Ovary (tissue), 9 donors: ENCODE results near the gene STON1. TPM values are rescaled to one million over a fixed set of nuclear protein-coding genes. Genes with fewer than 3 reads are reported as not detected.
"Not testable (repeated sequence)": the region's sequence is repeated elsewhere in the genome, so short reads cannot be mapped to it uniquely, and the experiment has no call there.

Experiments used
- DNase-seq, 5 donors: peaks; one replicate each; pipeline ENCODE4 v3.0.0-alpha.2; 2019 to 2020
- H3K27ac ChIP-seq, 2 donors: fragments of 200-600 bp; one replicate each; pipeline versions ENCODE4 v1.5.1 to v1.8.0; 2019 to 2022
- H3K27me3 ChIP-seq: fragments of 200-600 bp; one replicate; pipeline ENCODE4 v1.8.0; 2022
- H3K36me3 ChIP-seq: fragments of 200-600 bp; sonication (generic); one replicate; pipeline ENCODE4 v1.5.1; 2019
- H3K4me1 ChIP-seq: one replicate; pipeline ENCODE4 v1.8.1; 2013; ENCODE audit warnings: mild to moderate bottlenecking, moderate library complexity; ENCODE audit not compliant: insufficient read depth
- H3K4me3 ChIP-seq: fragments of 200-600 bp; sonication (generic); one replicate; pipeline ENCODE4 v1.5.1; 2017
- H3K9me3 ChIP-seq, 2 donors: fragments of 200-600 bp in 1 of 2; sonication (generic) in 1 of 2; one replicate each; pipeline versions ENCODE4 v1.5.1 to v1.8.1; 2013 to 2019; ENCODE audit warnings: mild to moderate bottlenecking in 1 of 2, moderate library complexity in 1 of 2
- CTCF ChIP-seq, 3 donors: fragments of 450-650 bp in 2 of 3; fragments of 200-600 bp in 1 of 3; IDR thresholded peaks; one replicate each; pipeline versions ENCODE4 v1.5.1 to v1.8.0; 2016 to 2022; ENCODE audit warnings: antibody characterized with exemption in 3 of 3, mild to moderate bottlenecking in 1 of 3
- EP300 ChIP-seq: sonication (generic); formaldehyde crosslinking; IDR thresholded peaks from one replicate; pipeline ENCODE4 v1.6.1; 2017; ENCODE audit warnings: antibody characterized with exemption
- POLR2A ChIP-seq: fragments of 450-650 bp; IDR thresholded peaks from one replicate; pipeline ENCODE4 v1.6.1; 2017; ENCODE audit warnings: antibody characterized with exemption, mild to moderate bottlenecking, moderate library complexity
- WGBS, 3 donors: extraction: QIAGEN DNeasy Blood & Tissue Kit in 1 of 3; methylation state at CpG; one replicate each; pipeline versions ENCODE4 v1.1.5 to v1.1.7; 2013 to 2017; 5-methylcytosine and 5-hydroxymethylcytosine counted together
- intact Hi-C, 4 donors: fragments of 100-400 bp; cut with DNase I; formaldehyde crosslinking; loops; one replicate each; pipeline versions ENCODE4 v1.11.0 to v1.15.1; 2022 to 2023
- polyA plus RNA-seq, 2 donors: library from polyadenylated mRNA; stranded (reverse); fragments of 200-250 nt in 1 of 2; fragments of 350-450 nt in 1 of 2; fragmentation: Illumina TruSeq in 1 of 2; extraction: RNeasy Lipid Tissue Mini Kit (QIAGEN cat#74804) in 1 of 2; gene quantifications; one replicate each; pipeline ENCODE4 v1.2.3, GENCODE V29; 2013 to 2014
- total RNA-seq, 7 donors: library from RNA; depleted of rRNA in 2 of 7; stranded (reverse); fragments of >200 nt in 2 of 7; fragmentation: NEBNext Ultra II Directional in 3 of 7; extraction: Animal tissue kit (Norgen Biotek cat#: 25700) in 3 of 7; gene quantifications; one replicate each; pipeline versions ENCODE4 v1.1.0 to v1.2.4, GENCODE V29; 2016 to 2023
- donor health status: DM: no; HTN: no; CAD: no; lungs with moderate emphysema.
- donor health status: DM: no; HTN: no; CAD: no.
- donor health status: Bipolar disorder and iron deficiency.
- donor health status: DM: yes; HTN: yes; CAD: no.
- donor health status: DM: no; HTN: no; CAD: no.
- donor health status: DM: yes; HTN: yes; CAD: no.

The STON1 gene
- total and polyA plus RNA-seq, 9 donors, result 17.7 to 52.5 (median 38.0) TPM

- Histone ChIP-seq H3K4me1 (no peaks in the 10 kb centered on the region), H3K4me3 (no peak overlapping the region), H3K9me3 (no peaks in the 10 kb centered on the region), H3K36me3 (no peaks in the 10 kb centered on the region), H3K27ac (no peak overlapping the region), H3K27me3 (no peaks in the 10 kb centered on the region)
- TF ChIP-seq CTCF (IDR thresholded peaks at IDR 0.05) (peak; percentile 48 to 75 (median 65)), EP300 (no peak), POLR2A (no peak)
- intact Hi-C loops, result loop anchor here in 1 of 4 donors (5.0 kb wide), 1 partner anchor 117 kb away; no protein-coding TSS in a partner anchor
- peak; percentile 20 to 58 (median 47) for DNase-seq
- WGBS, 3 donors, result 17 to 22% (median 18%) methylated on average over 5 of the region's 5 CpGs
Observed at GRCh38 chr2:48589170-48589767, 59.3 kb downstream of the STON1 start.

GRCh38 chr2:48590017-48590416 is 60.1 kb downstream of the STON1 start:
- no peaks in the 10 kb centered on the region for H3K9me3 ChIP-seq
- intact Hi-C loops, result no loop called here
- no peaks in the 10 kb centered on the region for H3K27me3 ChIP-seq
- H3K27ac ChIP-seq, result no peak overlapping the region
- H3K4me1 ChIP-seq, result no peaks in the 10 kb centered on the region
- TF ChIP-seq EP300 (no peak), POLR2A (no peak), CTCF (IDR thresholded peaks at IDR 0.05) (no peak)
- no peak for DNase-seq
- WGBS, 3 donors, result 86 to 92% (median 92%) methylated on average over 1 of the region's 1 CpG
- no peak overlapping the region for H3K4me3 ChIP-seq
- no peaks in the 10 kb centered on the region for H3K36me3 ChIP-seq

- Histone ChIP-seq H3K27me3 (no peaks in the 10 kb centered on the region), H3K9me3 (no peaks in the 10 kb centered on the region), H3K4me1 (no peaks in the 10 kb centered on the region), H3K4me3 (no peak overlapping the region), H3K27ac (no peak overlapping the region), H3K36me3 (no peaks in the 10 kb centered on the region)
- TF ChIP-seq CTCF (IDR thresholded peaks at IDR 0.05), result no peak
- no peak for TF ChIP-seq EP300
- TF ChIP-seq POLR2A, result no peak
- DNase-seq, result no peak
- 93 to 98% (median 94%) methylated on average over 2 of the region's 2 CpGs for WGBS, 3 donors
- intact Hi-C loops, result no loop called here
Observed at GRCh38 chr2:48592067-48592466, 62.1 kb downstream of the STON1 start.

GRCh38 chr2:48596751-48597150 is 66.8 kb downstream of the STON1 start:
- H3K4me3 ChIP-seq, DNase-seq, intact Hi-C loops, H3K4me1 ChIP-seq, H3K36me3 ChIP-seq, H3K9me3 ChIP-seq, H3K27me3 ChIP-seq, H3K27ac ChIP-seq: not testable (repeated sequence)
- 95 to 97% (median 96%) methylated on average over 7 of the region's 7 CpGs for WGBS, 3 donors

- WGBS, 3 donors, result 80 to 90% (median 87%) methylated on average over 2 of the region's 2 CpGs
- Histone ChIP-seq H3K4me1 (no peaks in the 10 kb centered on the region), H3K9me3 (no peaks in the 10 kb centered on the region), H3K27ac (no peak overlapping the region), H3K36me3 (no peaks in the 10 kb centered on the region), H3K27me3 (no peaks in the 10 kb centered on the region), H3K4me3 (no peak overlapping the region)
- intact Hi-C loops, result no loop called here
- DNase-seq, result no peak
- no peak for TF ChIP-seq POLR2A
- no peak for TF ChIP-seq CTCF (IDR thresholded peaks at IDR 0.05)
- no peak for TF ChIP-seq EP300
Observed at GRCh38 chr2:48597492-48597891, 67.5 kb downstream of the STON1 start.
